Left colon (tissue), 2 donors: ENCODE data around the gene SSR3. TPM values are rescaled to one million over a fixed set of nuclear protein-coding genes. Genes with fewer than 3 reads are reported as not detected.

ENCODE experiments used
- ATAC-seq: fragments of 200-7000 bp; cut with Tn5 transposase; one replicate; pipeline ENCODE4 v1.9.1; 2020; ENCODE audit warnings: mild to moderate bottlenecking, moderate library complexity
- DNase-seq, 2 donors: peaks; one replicate each; pipeline ENCODE4 v3.0.0-alpha.2; 2020
- intact Hi-C, 2 donors: fragments of 100-400 bp; cut with DNase I in 1 of 2; cut with micrococcal nuclease in 1 of 2; formaldehyde crosslinking; loops; one replicate each; pipeline versions ENCODE4 v1.11.2 to v1.14.0; 2022; cut with DNase I, micrococcal nuclease
- total RNA-seq, 2 donors: library from RNA; stranded (reverse); fragmentation: NEBNext Ultra II Directional; extraction: Animal tissue kit (Norgen Biotek cat#: 25700); gene quantifications; one replicate each; pipeline ENCODE4 v1.2.1, GENCODE V29; 2021
- donor health status: DM: no; HTN: no; CAD: no.
- donor health status: DM: yes; HTN: yes; CAD: no.

SSR3 gene
- total RNA-seq, 2 donors from 2014 or later: 114 to 123 TPM

- ATAC-seq (no peak), DNase-seq (no peak)
- intact Hi-C loops: no loop called here
Observed at GRCh38 chr3:156511987-156512677, 42.8 kb downstream of the SSR3 start.

DNA sequence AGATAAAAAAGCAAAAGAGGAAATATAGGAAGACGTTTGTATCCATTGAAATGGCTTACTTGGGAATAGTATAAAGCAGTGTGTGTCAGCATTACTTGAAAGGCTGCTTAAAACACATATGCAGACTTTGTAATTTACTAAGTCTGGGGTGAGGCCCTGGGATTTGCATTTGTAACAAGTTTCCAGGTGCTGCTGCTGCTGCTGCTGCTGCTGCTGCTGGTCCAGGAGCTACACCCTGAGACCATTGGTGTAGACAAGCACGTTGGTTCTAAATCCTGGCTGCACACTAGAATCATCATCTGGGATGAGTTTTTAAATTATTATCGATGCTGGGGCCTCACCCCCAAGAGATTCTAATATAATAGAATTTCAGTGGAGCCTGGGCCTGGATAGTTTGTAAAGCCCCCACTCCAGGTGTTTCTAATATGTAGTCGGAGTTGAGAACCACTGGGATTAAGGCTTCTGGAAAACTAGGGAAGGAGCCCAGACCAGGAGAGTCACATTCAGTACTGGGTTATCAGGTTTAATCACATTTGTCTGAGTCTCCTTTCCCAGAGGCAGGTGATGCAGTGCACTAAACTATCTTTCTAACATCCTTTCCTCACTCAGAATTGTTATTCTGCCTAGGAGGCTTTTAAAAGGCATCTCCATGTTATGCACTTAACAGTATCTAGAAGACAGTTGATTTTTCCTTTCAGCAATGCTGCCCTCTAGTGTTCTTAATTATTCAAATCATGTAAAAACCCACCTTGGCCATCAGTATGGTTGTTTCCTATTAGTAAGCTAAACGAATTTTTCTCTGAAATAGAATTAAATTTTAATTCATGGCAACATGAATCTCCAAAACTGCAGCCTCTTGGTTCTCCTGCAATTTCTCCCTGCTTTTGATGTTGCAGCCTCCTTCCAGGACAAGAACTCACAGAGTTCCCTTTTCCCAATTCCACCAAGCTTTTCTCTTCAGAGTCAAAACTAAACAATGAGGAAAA, 45.4 kb downstream of the SSR3 start:
- peak; percentile 54 for ATAC-seq
- intact Hi-C loops: loop anchor here in 1 of 2 donors (5.0 kb wide), 1 partner anchor 337 kb away; no protein-coding TSS in a partner anchor
- no peak for DNase-seq

GRCh38 chr3:156507285-156507684, 47.6 kb downstream of the SSR3 start:
- DNase-seq (no peak), ATAC-seq (no peak)
- intact Hi-C loops: loop anchor here in 1 of 2 donors (5.0 kb wide), 1 partner anchor 335 kb away; no protein-coding TSS in a partner anchor

GRCh38 chr3:156498307-156498706, 56.6 kb downstream of the SSR3 start:
- no peak for DNase-seq
- intact Hi-C loops: no loop called here
- no peak for ATAC-seq

DNA sequence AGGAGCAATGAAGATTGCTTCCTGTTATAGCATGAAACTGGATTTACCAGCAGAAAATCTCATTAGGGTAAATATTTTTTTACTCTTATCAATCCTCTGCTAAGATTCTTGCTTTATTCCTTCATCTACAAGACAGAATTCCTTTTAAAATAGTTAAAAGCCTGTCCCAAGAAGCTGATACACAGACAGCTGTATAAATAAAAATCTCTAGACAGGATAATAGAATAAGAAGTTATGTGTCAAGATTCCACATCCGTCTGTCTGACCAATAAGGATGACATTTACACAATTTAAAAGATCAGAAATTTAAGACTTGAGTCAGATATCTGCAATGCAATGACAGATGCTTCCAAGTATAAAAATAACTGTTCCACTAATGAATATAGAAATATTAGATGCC, 57.6 kb downstream of the SSR3 start:
- DNase-seq: no peak
- intact Hi-C loops: no loop called here

DNA sequence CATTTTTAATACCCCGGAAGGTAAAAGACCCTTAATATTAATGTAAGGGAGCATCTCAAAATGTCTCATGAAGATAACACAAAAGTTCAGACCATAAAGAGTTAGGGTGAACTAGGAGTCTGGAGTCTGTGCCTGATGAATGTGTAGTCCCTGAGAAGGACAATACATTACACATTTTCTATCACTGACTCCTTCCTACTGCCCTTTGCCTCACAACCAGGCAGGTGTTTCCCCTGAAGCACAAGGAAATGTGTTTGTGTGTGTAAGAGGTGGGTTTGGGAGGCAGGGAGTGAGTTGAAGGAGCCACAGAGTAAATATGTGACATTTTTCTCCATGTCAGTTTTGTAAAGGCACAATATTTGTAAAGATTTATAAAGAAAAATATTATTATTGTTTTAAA, 59.1 kb downstream of the SSR3 start:
- intact Hi-C loops: no loop called here
- DNase-seq (no peak), ATAC-seq (no peak)

More for the DNA sequence above, 57.6 kb downstream of the SSR3 start:
- ATAC-seq: no peak

DNA sequence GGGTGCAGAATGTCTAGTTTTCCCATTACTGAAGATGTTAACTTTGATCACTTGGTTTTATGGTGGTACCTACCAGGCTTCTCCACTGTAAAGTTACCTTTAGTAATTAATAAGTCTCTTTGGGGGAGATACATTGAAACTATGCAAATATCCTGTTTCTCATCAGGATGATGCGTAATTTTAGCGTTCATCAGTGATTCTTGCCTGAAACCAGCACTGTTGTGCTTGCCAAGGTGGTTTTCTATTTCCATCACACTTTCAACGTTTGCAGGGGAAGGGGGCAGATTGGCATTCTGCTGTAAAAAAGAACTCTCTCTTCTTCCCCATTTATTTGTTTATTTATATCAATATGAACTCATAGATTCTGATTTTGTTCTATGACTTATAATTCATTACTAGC, 61.0 kb downstream of the SSR3 start:
- ATAC-seq (no peak), DNase-seq (no peak)
- intact Hi-C loops: no loop called here

- ATAC-seq: no peak
- intact Hi-C loops: no loop called here
Observed at GRCh38 chr3:156492801-156493261, 62.1 kb downstream of the SSR3 start.

GRCh38 chr3:156491192-156491591, 63.7 kb downstream of the SSR3 start:
- DNase-seq (no peak), ATAC-seq (no peak)
- intact Hi-C loops: no loop called here

More at GRCh38 chr3:156492801-156493261, 62.1 kb downstream of the SSR3 start:
- no peak for DNase-seq

Other genes with a start within 250 kb of the SSR3 start
- gene TIPARP, start 119.5 kb upstream of the SSR3 start, total RNA-seq: 10 to 100 TPM; 31.1 to 33.9 TPM